ENCODE data around the gene ASB2.

Gene ASB2

DNA sequence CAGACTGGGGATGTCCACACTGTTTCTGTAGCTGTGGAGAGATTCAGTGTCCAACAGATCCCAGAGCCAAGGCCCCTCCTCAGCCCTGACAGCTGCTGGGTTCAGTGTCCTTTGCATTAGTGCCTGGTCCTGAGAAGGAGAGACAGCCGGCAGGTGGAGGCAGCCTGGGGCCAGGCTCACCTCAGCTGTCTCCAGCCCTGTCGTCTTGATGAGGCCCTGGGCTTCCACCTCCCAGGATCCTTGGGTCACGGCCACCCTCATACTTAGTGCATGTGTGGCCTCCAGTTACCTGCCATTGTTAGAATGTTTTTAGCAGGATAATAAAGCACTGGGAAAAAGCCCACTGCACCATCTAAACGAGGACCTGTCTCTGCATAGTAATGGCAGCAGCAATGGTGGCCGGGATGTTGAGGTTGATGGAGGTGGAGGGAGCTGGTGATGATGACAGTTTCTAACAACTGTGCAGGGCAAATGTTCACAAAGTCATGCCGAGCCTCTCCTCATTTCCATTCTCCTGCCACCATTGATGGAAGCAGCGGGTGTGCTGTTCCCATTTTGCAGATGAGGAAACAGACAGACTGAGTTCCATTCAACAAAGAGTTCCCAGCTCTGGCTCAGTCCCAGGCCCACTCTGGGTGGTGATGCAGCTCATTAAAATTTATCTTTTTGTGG lies 17.7 kb downstream of the ASB2 start:
- peaks cover 81% of the 10 kb centered on the region for H3K4me1 Mint-ChIP-seq

DNA sequence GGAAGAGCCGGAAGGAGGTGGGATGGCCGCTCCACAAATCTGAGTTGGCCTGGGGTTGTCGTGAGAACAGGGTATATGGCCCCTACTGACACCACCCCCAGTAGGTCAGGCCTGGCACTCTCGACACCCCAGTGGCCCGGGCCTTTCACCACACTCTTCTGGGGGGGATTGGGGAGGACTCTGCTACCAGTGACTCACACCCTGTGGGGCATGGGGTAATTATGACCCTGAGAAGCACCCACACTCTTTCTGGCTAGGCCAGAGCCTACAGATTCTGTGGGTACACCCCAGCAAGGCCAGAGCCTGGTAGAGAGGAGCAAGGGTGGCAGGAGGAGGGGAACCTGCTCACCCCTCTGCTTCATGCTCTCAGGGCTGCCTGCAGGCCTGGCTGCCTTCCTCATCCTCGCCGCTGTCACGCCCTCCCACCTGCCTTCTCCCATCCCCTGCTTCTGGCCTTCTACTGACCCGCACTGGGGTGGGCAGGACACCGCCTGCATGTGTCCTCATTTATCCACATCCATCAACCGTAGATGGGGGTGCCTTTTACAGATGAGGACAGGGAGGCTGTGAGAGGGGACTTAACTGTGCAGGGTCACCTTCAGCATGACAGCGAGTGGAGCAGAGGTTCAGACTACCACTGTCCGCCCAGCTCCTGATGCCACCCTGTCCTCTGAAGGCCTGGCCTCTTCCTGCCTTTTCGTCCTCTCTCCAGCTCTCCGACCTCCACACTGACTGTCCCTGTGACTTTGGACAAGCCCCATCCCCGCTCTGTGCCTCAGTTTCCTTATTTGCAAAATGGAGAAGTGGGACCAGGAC lies 18.4 kb downstream of the ASB2 start:
- H3K4me3 Mint-ChIP-seq, result no peak overlapping the region
- DNase-seq, result no peak
- H3K36me3 Mint-ChIP-seq (ENCODE audit: low read depth), result no peaks in the 10 kb centered on the region
- H3K9me3 Mint-ChIP-seq, result no peaks in the 10 kb centered on the region
- peaks cover 23% of the 10 kb centered on the region for H3K27me3 Mint-ChIP-seq (ENCODE audit: low read depth, poor library complexity)
- no peak overlapping the region for H3K27ac Mint-ChIP-seq
- peaks cover 79% of the 10 kb centered on the region for H3K4me1 Mint-ChIP-seq
- TF ChIP-seq, protein P1, sequence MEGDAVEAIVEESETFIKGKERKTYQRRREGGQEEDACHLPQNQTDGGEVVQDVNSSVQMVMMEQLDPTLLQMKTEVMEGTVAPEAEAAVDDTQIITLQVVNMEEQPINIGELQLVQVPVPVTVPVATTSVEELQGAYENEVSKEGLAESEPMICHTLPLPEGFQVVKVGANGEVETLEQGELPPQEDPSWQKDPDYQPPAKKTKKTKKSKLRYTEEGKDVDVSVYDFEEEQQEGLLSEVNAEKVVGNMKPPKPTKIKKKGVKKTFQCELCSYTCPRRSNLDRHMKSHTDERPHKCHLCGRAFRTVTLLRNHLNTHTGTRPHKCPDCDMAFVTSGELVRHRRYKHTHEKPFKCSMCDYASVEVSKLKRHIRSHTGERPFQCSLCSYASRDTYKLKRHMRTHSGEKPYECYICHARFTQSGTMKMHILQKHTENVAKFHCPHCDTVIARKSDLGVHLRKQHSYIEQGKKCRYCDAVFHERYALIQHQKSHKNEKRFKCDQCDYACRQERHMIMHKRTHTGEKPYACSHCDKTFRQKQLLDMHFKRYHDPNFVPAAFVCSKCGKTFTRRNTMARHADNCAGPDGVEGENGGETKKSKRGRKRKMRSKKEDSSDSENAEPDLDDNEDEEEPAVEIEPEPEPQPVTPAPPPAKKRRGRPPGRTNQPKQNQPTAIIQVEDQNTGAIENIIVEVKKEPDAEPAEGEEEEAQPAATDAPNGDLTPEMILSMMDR (IDR thresholded peaks at IDR 0.05), result no peak

More for the DNA sequence above, 17.7 kb downstream of the ASB2 start:
- DNase-seq, result no peak
- Mint-ChIP-seq H3K27ac (no peak overlapping the region), H3K4me3 (no peak overlapping the region), H3K27me3 (ENCODE audit: low read depth, poor library complexity) (peaks cover 15% of the 10 kb centered on the region), H3K36me3 (ENCODE audit: low read depth) (no peaks in the 10 kb centered on the region), H3K9me3 (no peaks in the 10 kb centered on the region)
- TF ChIP-seq, protein P1 (IDR thresholded peaks at IDR 0.05), result no peak

DNA sequence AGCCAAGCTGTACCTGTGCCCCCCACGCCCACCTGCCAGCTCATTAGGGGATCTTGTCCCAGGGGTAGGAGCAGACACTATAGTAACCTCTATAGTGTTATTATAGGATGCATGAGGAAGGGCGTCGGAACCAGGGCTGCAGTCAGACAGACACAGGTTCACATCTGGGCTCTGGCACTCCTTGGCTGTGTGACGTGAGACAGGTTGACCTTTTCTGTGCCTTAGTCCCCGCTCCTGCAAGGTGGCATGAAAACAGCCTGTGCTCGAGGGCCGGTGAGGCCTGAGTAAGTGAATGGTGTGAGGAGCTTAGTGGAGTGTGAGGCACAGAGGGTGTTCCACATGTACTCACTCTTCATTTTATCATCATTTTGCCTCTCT lies 19.0 kb downstream of the ASB2 start:
- peaks cover 75% of the 10 kb centered on the region for H3K4me1 Mint-ChIP-seq
- DNase-seq, result no peak
- H3K9me3 Mint-ChIP-seq, result no peaks in the 10 kb centered on the region
- H3K27ac Mint-ChIP-seq, result no peak overlapping the region
- peaks cover 24% of the 10 kb centered on the region for H3K27me3 Mint-ChIP-seq (ENCODE audit: low read depth, poor library complexity)
- TF ChIP-seq, protein P1 (IDR thresholded peaks at IDR 0.05), result no peak
- no peak overlapping the region for H3K4me3 Mint-ChIP-seq
- no peaks in the 10 kb centered on the region for H3K36me3 Mint-ChIP-seq (ENCODE audit: low read depth)

DNA sequence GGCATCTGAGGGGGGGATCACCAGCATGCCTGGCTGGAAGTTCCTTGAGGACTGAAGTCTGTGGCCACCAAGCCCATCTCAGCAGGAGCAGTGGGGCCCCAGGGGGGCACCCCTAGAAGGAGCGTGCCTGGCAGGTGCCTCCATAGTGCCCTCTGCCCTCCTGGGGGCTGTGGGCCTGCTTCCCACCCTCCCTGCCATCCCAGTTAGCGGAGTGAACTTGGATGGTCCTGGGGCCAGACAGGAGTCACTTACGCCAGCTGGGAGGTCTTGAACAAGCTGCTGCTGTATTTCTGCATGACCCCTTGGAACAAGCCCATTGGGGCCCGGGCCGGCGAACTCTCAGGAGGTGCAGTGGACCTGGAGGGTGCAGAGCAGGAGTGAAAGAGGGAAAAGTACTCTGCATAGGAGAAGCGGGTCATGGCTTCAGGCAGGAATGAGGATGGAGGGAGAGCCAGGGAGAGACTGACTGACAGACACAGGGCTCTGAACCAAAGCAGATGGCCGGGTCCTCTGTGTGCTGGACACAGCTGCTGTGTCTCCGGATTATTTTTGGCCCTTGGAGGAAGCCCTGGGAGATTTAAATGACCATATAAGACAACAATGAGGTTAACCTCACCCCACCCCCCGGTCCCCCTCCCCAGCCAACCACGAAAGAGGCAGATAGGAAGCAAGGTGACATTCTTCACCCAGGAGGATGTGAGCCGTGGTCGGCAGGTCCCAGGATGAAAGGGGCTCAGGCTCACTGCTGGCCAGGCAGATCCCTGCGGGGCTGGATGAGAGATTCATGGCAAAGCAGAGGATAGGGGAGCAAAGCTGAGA lies 19.6 kb downstream of the ASB2 start:
- H3K9me3 Mint-ChIP-seq, result no peaks in the 10 kb centered on the region
- peaks cover 22% of the 10 kb centered on the region for H3K27me3 Mint-ChIP-seq (ENCODE audit: low read depth, poor library complexity)
- no peaks in the 10 kb centered on the region for H3K36me3 Mint-ChIP-seq (ENCODE audit: low read depth)
- H3K4me1 Mint-ChIP-seq, result peaks cover 70% of the 10 kb centered on the region
- H3K4me3 Mint-ChIP-seq, result no peak overlapping the region
- peak overlapping the region; percentile 79 for H3K27ac Mint-ChIP-seq
- no peak for DNase-seq
- TF ChIP-seq, protein P1 (IDR thresholded peaks at IDR 0.05), result no peak

DNA sequence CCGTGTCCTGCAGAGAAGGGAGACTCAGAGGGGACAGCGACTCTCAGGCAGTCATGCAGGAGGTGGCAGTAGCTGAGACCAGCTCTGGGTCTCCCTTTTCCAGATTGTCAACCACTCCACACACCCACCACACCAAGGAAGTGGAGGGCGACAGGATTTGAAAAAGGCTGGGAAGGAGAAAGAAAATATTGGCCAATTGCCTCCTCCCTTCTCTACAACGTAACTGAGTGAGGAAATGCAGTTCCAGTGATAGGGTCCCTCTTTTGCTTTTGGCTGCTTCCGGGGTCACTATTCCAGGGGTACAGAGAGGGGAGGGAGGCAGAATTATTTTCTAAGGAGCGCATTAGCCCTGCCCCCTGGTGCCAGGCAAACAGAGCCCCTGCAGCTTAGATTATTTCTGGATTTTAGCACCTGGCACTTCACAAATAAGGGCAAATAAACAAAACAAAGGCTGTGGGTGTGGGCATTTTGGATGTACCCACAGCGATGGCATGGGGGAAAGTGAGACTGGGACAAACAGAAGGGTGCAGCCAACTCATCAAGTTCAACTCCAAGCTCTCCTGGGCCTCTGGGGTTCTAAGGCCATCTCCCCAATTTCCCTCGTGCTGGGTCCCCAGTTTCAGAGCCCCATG lies 20.4 kb downstream of the ASB2 start:
- TF ChIP-seq, protein P1 (IDR thresholded peaks at IDR 0.05), result no peak
- Mint-ChIP-seq H3K27me3 (ENCODE audit: low read depth, poor library complexity) (peaks cover 24% of the 10 kb centered on the region), H3K9me3 (no peaks in the 10 kb centered on the region), H3K36me3 (ENCODE audit: low read depth) (no peaks in the 10 kb centered on the region), H3K27ac (no peak overlapping the region), H3K4me3 (no peak overlapping the region), H3K4me1 (peaks cover 62% of the 10 kb centered on the region)
- DNase-seq, result no peak
